Dermis blood vessel endothelial cell (primary cell): ENCODE results near the gene RASL11B. TPM values are rescaled to one million over a fixed set of nuclear protein-coding genes. Genes with fewer than 3 reads are reported as not detected.

Experiments used
- DNase-seq: peaks from one replicate; pipeline ENCODE4 v3.0.0; 2010
- total RNA-seq: library from RNA; depleted of rRNA; stranded (reverse); fragments of >200 nt; gene quantifications from 2 replicates; pipeline ENCODE4 v1.2.3, GENCODE V29; 2014

RASL11B gene
- total RNA-seq, 1 donor from 2014 or later = not detected

GRCh38 chr4:52876069-52876468 is 14.0 kb downstream of the RASL11B start:
- DNase-seq = no peak

GRCh38 chr4:52877036-52877435 is 14.9 kb downstream of the RASL11B start:
- DNase-seq = no peak

GRCh38 chr4:52877694-52878093 is 15.6 kb downstream of the RASL11B start:
- DNase-seq = no peak

- no peak for DNase-seq
Measured at GRCh38 chr4:52879471-52879870, 17.4 kb downstream of the RASL11B start.

GRCh38 chr4:52880994-52881393 is 18.9 kb downstream of the RASL11B start:
- no peak for DNase-seq

- no peak for DNase-seq
Measured at GRCh38 chr4:52883183-52883621, 21.1 kb downstream of the RASL11B start.

GRCh38 chr4:52883707-52884669 is 21.9 kb downstream of the RASL11B start:
- DNase-seq = no peak

- DNase-seq = no peak
Measured at GRCh38 chr4:52884994-52885393, 22.9 kb downstream of the RASL11B start.

GRCh38 chr4:52889354-52889753 is 27.2 kb downstream of the RASL11B start:
- DNase-seq = no peak

GRCh38 chr4:52889778-52890520 is 27.8 kb downstream of the RASL11B start:
- DNase-seq = no peak

- no peak for DNase-seq
Measured at GRCh38 chr4:52890521-52890791, 28.3 kb downstream of the RASL11B start.

- no peak for DNase-seq
Measured at GRCh38 chr4:52891743-52892142, 29.6 kb downstream of the RASL11B start.

- no peak for DNase-seq
Measured at GRCh38 chr4:52892880-52893279, 30.8 kb downstream of the RASL11B start.

- no peak for DNase-seq
Measured at GRCh38 chr4:52894443-52894842, 32.3 kb downstream of the RASL11B start.

GRCh38 chr4:52903273-52903672 is 41.2 kb downstream of the RASL11B start:
- DNase-seq = no peak

- DNase-seq = no peak
Measured at GRCh38 chr4:52904421-52904820, 42.3 kb downstream of the RASL11B start.

GRCh38 chr4:52907510-52907909 is 45.4 kb downstream of the RASL11B start:
- no peak for DNase-seq

GRCh38 chr4:52910115-52910514 is 48.0 kb downstream of the RASL11B start:
- DNase-seq = no peak

- peak; percentile 84 for DNase-seq
Measured at GRCh38 chr4:52911684-52912294, 49.7 kb downstream of the RASL11B start.

GRCh38 chr4:52912608-52913007 is 50.5 kb downstream of the RASL11B start:
- no peak for DNase-seq

- no peak for DNase-seq
Measured at GRCh38 chr4:52914051-52914605, 52.0 kb downstream of the RASL11B start.

GRCh38 chr4:52915191-52915590 is 53.1 kb downstream of the RASL11B start:
- DNase-seq = no peak

- no peak for DNase-seq
Measured at GRCh38 chr4:52915730-52916300, 53.7 kb downstream of the RASL11B start.
